Measurements from ENCODE around the gene ZNF606.

Gene ZNF606

GRCh38 chr19:58002384-58003173 lies at the start of gene ZNF606:
Gene ZNF606, minus strand, starts transcription at chr19:58002820. Its CDS starts 1,501 bp downstream, at chr19:58001319.
- DNase-seq (ENCODE audit: low read depth, low spot score), result peak; percentile 48

GRCh38 chr19:58052256-58052655 lies 49.6 kb upstream of the ZNF606 start:
- DNase-seq (ENCODE audit: low read depth, low spot score), result no peak

GRCh38 chr19:58047672-58048071 lies 45.1 kb upstream of the ZNF606 start:
- DNase-seq (ENCODE audit: low read depth, low spot score), result no peak

- no peak for DNase-seq (ENCODE audit: low read depth, low spot score)
Observed at GRCh38 chr19:58046856-58047255, 44.2 kb upstream of the ZNF606 start.

GRCh38 chr19:58045411-58046050 lies 42.9 kb upstream of the ZNF606 start:
- DNase-seq (ENCODE audit: low read depth, low spot score), result no peak

- DNase-seq (ENCODE audit: low read depth, low spot score), result no peak
Observed at GRCh38 chr19:58044886-58045285, 42.3 kb upstream of the ZNF606 start.

- no peak for DNase-seq (ENCODE audit: low read depth, low spot score)
Observed at GRCh38 chr19:58044391-58044790, 41.8 kb upstream of the ZNF606 start.

GRCh38 chr19:58042495-58043340 lies 40.1 kb upstream of the ZNF606 start:
- no peak for DNase-seq (ENCODE audit: low read depth, low spot score)

GRCh38 chr19:58040751-58041525 lies 38.3 kb upstream of the ZNF606 start:
- no peak for DNase-seq (ENCODE audit: low read depth, low spot score)

- DNase-seq (ENCODE audit: low read depth, low spot score), result no peak
Observed at GRCh38 chr19:58038688-58039204, 36.1 kb upstream of the ZNF606 start.

- no peak for DNase-seq (ENCODE audit: low read depth, low spot score)
Observed at GRCh38 chr19:58037927-58038687, 35.5 kb upstream of the ZNF606 start.

GRCh38 chr19:58035863-58036262 lies 33.2 kb upstream of the ZNF606 start:
- no peak for DNase-seq (ENCODE audit: low read depth, low spot score)

GRCh38 chr19:58034477-58034793 lies 31.8 kb upstream of the ZNF606 start:
- DNase-seq (ENCODE audit: low read depth, low spot score), result no peak

GRCh38 chr19:58033741-58034476 lies 31.3 kb upstream of the ZNF606 start, which contains the start of gene ZSCAN1:
Gene ZSCAN1, plus strand, starts transcription at chr19:58034025. Its CDS starts 3,812 bp downstream, at chr19:58037837.
- no peak for DNase-seq (ENCODE audit: low read depth, low spot score)

GRCh38 chr19:58024661-58025060 lies 22.0 kb upstream of the ZNF606 start:
- DNase-seq (ENCODE audit: low read depth, low spot score), result no peak

GRCh38 chr19:58022283-58022660 lies 19.7 kb upstream of the ZNF606 start:
- DNase-seq (ENCODE audit: low read depth, low spot score), result no peak

GRCh38 chr19:58021541-58022282 lies 19.1 kb upstream of the ZNF606 start:
- DNase-seq (ENCODE audit: low read depth, low spot score), result no peak

GRCh38 chr19:58020129-58020528 lies 17.5 kb upstream of the ZNF606 start:
- no peak for DNase-seq (ENCODE audit: low read depth, low spot score)

- DNase-seq (ENCODE audit: low read depth, low spot score), result no peak
Observed at GRCh38 chr19:58014141-58014540, 11.5 kb upstream of the ZNF606 start.
